SK-N-SH (cell line): ENCODE data around the gene TNRC6B. TPM values are rescaled to one million over a fixed set of nuclear protein-coding genes. Genes with fewer than 3 reads are reported as not detected.

Source experiments
- CTCF ChIA-PET: fragments of 300-600, 350-600 bp; formaldehyde crosslinking; extraction: SDS; loops from one replicate; lab custom pipeline; 2021; lab: Yijun Ruan, JAX
- POLR2A ChIA-PET: fragments of 350-600 bp; sonication (Branson Sonifier 250); formaldehyde crosslinking; extraction: SDS; loops from one replicate; lab custom pipeline; 2020; ENCODE audit warnings: antibody characterized with exemption, inconsistent platforms; lab: Yijun Ruan, JAX
- DNase-seq: peaks from one replicate; pipeline ENCODE4 v3.0.0; 2012
- H2AFZ ChIP-seq: fragments of 200-600 bp; sonication (generic); 2 replicates; pipeline ENCODE4 v1.8.1; 2016; ENCODE audit warnings: antibody characterized with exemption, mild to moderate bottlenecking, low read depth
- H3F3A ChIP-seq: fragments of 200-600 bp; sonication (generic); replicated peaks from 2 replicates; pipeline ENCODE3; 2016; ENCODE audit warnings: antibody characterized with exemption, mild to moderate bottlenecking; ENCODE audit not compliant: insufficient read depth
- H3K27ac ChIP-seq, 2 experiments: fragments of 200-500 bp in 1 of 2; fragments of 200-600 bp in 1 of 2; sonication (Bioruptor generic) in 1 of 2; sonication (generic), shearing (Covaris generic) in 1 of 2; 2 replicates each; pipeline versions ENCODE4 v1.5.1 to v1.6.1; 2014 to 2016; ENCODE audit warnings: low read depth in 2 of 2, inconsistent platforms in 1 of 2, low read length in 1 of 2, mild to moderate bottlenecking in 1 of 2, mixed read lengths in 1 of 2
- H3K27me3 ChIP-seq: fragments of 200-600 bp; sonication (generic), shearing (Covaris generic); 2 replicates; pipeline ENCODE4 v1.6.1; 2016; ENCODE audit warnings: mixed run types; ENCODE audit not compliant: insufficient read depth
- H3K36me3 ChIP-seq, 2 experiments: fragments of 200-500 bp in 1 of 2; fragments of 200-600 bp in 1 of 2; sonication (Bioruptor generic) in 1 of 2; sonication (generic) in 1 of 2; replicated peaks in 1 of 2; 2 replicates each; pipeline versions ENCODE3 to v1.5.1; 2014 to 2016; ENCODE audit warnings: low read length in 1 of 2, mild to moderate bottlenecking in 1 of 2; ENCODE audit not compliant: insufficient read depth in 2 of 2, control insufficient read depth in 1 of 2
- H3K4me1 ChIP-seq, 2 experiments: fragments of 200-500 bp in 1 of 2; fragments of 200-600 bp in 1 of 2; sonication (Bioruptor generic) in 1 of 2; sonication (generic), shearing (Covaris generic) in 1 of 2; 2 replicates each; pipeline versions ENCODE4 v1.5.1 to v1.6.1; 2014 to 2016; ENCODE audit warnings: low read depth in 1 of 2, low read length in 1 of 2, mixed run types in 1 of 2; ENCODE audit not compliant: insufficient read depth in 2 of 2, control insufficient read depth in 1 of 2
- H3K4me2 ChIP-seq: fragments of 200-600 bp; sonication (generic), shearing (Covaris generic); 2 replicates; pipeline ENCODE4 v1.6.1; 2017; ENCODE audit warnings: mixed run types
- H3K4me3 ChIP-seq, 2 experiments: fragments of 200-500 bp in 1 of 2; fragments of 200-600 bp in 1 of 2; sonication (Bioruptor generic) in 1 of 2; sonication (generic), shearing (Covaris generic) in 1 of 2; 2 replicates each; pipeline versions ENCODE4 v1.5.1 to v1.8.1; 2014 to 2016; ENCODE audit warnings: low read depth in 2 of 2, inconsistent platforms in 1 of 2, low read length in 1 of 2, mild to moderate bottlenecking in 1 of 2, mixed read lengths in 1 of 2, moderate library complexity in 1 of 2
- H3K79me2 ChIP-seq: fragments of 200-600 bp; sonication (generic); 2 replicates; pipeline ENCODE4 v1.8.1; 2017; ENCODE audit warnings: mild to moderate bottlenecking; ENCODE audit not compliant: insufficient read depth
- H3K9ac ChIP-seq: fragments of 200-600 bp; sonication (generic); 2 replicates; pipeline ENCODE4 v1.6.1; 2017; ENCODE audit warnings: mixed run types
- H3K9me2 ChIP-seq: fragments of 200-600 bp; sonication (generic); 2 replicates; pipeline ENCODE4 v1.6.1; 2017; ENCODE audit warnings: mixed run types
- H3K9me3 ChIP-seq: fragments of 200-600 bp; sonication (generic); 2 replicates; pipeline ENCODE4 v1.6.1; 2017; ENCODE audit warnings: mixed run types, mild to moderate bottlenecking, moderate library complexity
- H4K20me1 ChIP-seq: fragments of 200-600 bp; sonication (generic); 2 replicates; pipeline ENCODE4 v1.6.1; 2017; ENCODE audit warnings: mild to moderate bottlenecking, mixed run types; ENCODE audit not compliant: insufficient read depth
- EP300 ChIP-seq, 2 experiments: IDR thresholded peaks; 2 replicates each; pipeline versions ENCODE4 v1.4.0 to v1.6.1; 2012; ENCODE audit warnings: borderline replicate concordance in 1 of 2, low read depth in 1 of 2, low read length in 1 of 2
- EZH2phosphoT487 ChIP-seq: fragments of 200-600 bp; sonication (generic); IDR thresholded peaks from 2 replicates; pipeline ENCODE4 v1.6.1; 2017; ENCODE audit warnings: low read depth, mixed run types, mild to moderate bottlenecking, antibody characterized with exemption, moderate library complexity, borderline replicate concordance
- FOXJ3 ChIP-seq: sonication (generic); formaldehyde crosslinking; IDR thresholded peaks from 2 replicates; pipeline ENCODE4 v1.5.1; 2020; ENCODE audit warnings: mild to moderate bottlenecking, missing genetic modification reagents
- FOXM1 ChIP-seq: IDR thresholded peaks from 2 replicates; pipeline ENCODE4 v1.4.0; 2012; ENCODE audit warnings: low read depth, mild to moderate bottlenecking
- GABPA ChIP-seq: IDR thresholded peaks from 2 replicates; pipeline ENCODE4 v1.4.0; 2012; ENCODE audit warnings: low read depth, mild to moderate bottlenecking
- RCOR1 ChIP-seq: fragments of 150-350 bp; IDR thresholded peaks from 2 replicates; pipeline ENCODE4 v1.6.1; 2017; ENCODE audit warnings: antibody characterized with exemption, low read length
- RFX5 ChIP-seq: IDR thresholded peaks from 2 replicates; pipeline ENCODE4 v1.6.1; 2012; ENCODE audit warnings: mild to moderate bottlenecking, improper control_type of control experiment, low read length
- TCF12 ChIP-seq: IDR thresholded peaks from 2 replicates; pipeline ENCODE4 v1.4.0; 2012
- WGBS: methylation state at CpG from one replicate; pipeline ENCODE4 v1.1.6; 2017; ENCODE audit warnings: low lambda C conversion rate; 5-methylcytosine and 5-hydroxymethylcytosine counted together
- polyA plus RNA-seq, 3 experiments: library from polyadenylated mRNA; depleted of rRNA; stranded (reverse); fragments of >200 nt; gene quantifications; 2 replicates each; pipeline ENCODE4 v1.2.3, GENCODE V29; 2012
- TF ChIP-seq, protein P1 (sequence below): IDR thresholded peaks from 2 replicates; pipeline ENCODE4 v1.6.1; 2012; ENCODE audit warnings: mild to moderate bottlenecking, low read depth, low read length, moderate library complexity
- TF ChIP-seq, protein P2 (sequence below): IDR thresholded peaks from 2 replicates; pipeline ENCODE4 v1.4.0; 2012; ENCODE audit warnings: low read depth, borderline replicate concordance
- TF ChIP-seq, protein P3 (sequence below): fragments of 200-600 bp; sonication (generic); IDR thresholded peaks from 2 replicates; pipeline ENCODE4 v1.6.1; 2017; ENCODE audit warnings: antibody characterized with exemption, mild to moderate bottlenecking, moderate library complexity
- TF ChIP-seq, protein P4 (sequence below): IDR thresholded peaks from 2 replicates; pipeline ENCODE4; 2012

TNRC6B gene
- polyA plus RNA-seq, 1 of the 3 experiments (the other 2 are of a cell fraction), result 1.2 TPM

DNA sequence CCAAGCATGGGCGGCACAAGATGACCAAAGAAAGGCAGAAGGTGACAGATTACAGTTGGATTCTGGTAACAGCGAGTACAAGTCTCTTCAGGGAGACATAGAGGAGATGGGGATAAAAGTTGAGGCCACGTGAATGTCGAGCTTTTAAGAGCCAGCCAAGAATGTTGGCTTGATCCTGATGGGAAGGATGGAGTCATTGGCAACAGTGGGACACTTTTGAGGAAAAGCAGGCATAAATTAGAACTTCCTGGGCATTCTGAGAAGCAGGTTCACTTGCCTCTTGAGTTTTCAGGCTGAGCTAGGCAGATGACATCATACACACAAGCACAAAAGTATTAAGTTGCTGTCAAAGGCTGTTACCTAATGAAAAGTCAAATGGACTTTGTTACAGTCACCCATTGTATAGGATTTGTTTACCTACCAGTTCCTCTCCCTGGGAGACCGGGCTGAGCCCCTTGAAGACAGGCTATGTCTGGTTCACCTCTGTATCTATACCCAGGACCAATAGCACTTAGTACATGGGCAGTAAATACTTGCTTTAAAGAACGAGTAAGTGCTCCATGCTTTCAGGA lies 41.1 kb downstream of the TNRC6B start:
- Histone ChIP-seq H3K9me2 (no peaks in the 10 kb centered on the region), H3K79me2 (peaks cover 53% of the 10 kb centered on the region), H3F3A (peaks cover 3% of the 10 kb centered on the region), H3K4me2 (no peak overlapping the region), H3K27me3 (no peaks in the 10 kb centered on the region), H4K20me1 (peaks cover 26% of the 10 kb centered on the region; the same call in 1 of the 2 replicates), H3K4me3 (no peak overlapping the region), H3K9me3 (no peaks in the 10 kb centered on the region), H2AFZ (no peak overlapping the region), H3K27ac (peak overlapping the region in 1 of 2 experiments; percentile 18; a peak in 1 of 4 replicates), H3K36me3 (no peaks in the 10 kb centered on the region), H3K9ac (no peak overlapping the region)
- DNase-seq, result no peak
- POLR2A ChIA-PET, result no interaction called here
- WGBS, result 83% methylated on average over 5 of the region's 6 CpGs
- CTCF ChIA-PET, result no interaction called here
- no peak for TF ChIP-seq EZH2phosphoT487
- no peak for TF ChIP-seq GABPA
- TF ChIP-seq, all 33 proteins: peak for 0
- H3K4me1 ChIP-seq, result peaks cover 0 to 3% of the 10 kb centered on the region in 2 experiments; a peak in 2 of 4 replicates

DNA sequence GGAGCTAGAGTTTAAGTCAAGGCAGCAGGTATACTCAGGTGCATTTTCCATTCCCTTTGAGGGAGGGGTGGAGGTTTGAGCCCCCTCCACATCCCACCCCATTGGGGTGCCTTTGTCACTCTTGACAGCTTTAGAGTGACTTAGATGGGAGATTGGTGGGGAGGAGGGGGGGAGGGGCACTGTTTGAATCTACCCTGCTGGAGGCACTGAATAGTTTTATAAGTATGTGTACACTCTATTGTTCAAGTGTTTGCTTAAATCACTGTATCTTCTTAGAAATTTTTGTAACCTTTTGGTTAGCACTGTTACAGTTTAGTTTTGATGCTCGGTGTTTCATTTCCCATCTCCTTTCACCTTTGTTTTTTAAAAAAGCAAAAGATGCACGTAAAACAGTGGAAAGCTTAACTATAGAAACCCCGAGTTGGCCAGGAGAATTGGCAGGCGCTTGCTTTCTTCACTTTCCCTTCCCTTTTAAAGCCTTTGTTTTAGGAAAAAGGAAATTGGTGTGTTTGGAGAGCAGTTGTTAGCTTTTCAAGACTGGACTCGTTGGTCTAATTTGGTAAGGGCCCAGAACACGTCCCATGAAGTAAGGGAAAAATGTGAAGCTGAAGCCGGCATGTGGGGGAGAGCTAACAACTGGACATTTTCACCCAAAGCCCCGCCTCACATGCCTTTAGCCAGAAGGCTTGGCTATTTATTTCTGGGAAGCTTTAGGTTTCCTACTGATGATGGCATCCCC lies 42.8 kb downstream of the TNRC6B start:
- peaks cover under 1% of the 10 kb centered on the region for H3F3A ChIP-seq
- H3K4me1 ChIP-seq, result no peaks in the 10 kb centered on the region; a peak in 1 of 4 replicates
- WGBS, result 92% methylated on average over 8 of the region's 8 CpGs
- H3K9ac ChIP-seq, result no peak overlapping the region
- peaks cover 50% of the 10 kb centered on the region for H3K79me2 ChIP-seq
- ChIA-PET POLR2A (no interaction called here), CTCF (interaction anchor here (0.7 to 1.1 kb wide), 2 partner anchors 854 to 1047 kb away, joined by 3 read pairs; no protein-coding TSS in a partner anchor)
- no peak for DNase-seq
- H3K36me3 ChIP-seq, result no peaks in the 10 kb centered on the region
- H4K20me1 ChIP-seq, result peaks cover 32% of the 10 kb centered on the region; the same call in 1 of the 2 replicates
- no peaks in the 10 kb centered on the region for H3K27me3 ChIP-seq
- H3K4me2 ChIP-seq, result no peak overlapping the region
- TF ChIP-seq FOXJ3 (CRISPR knock-in tag), result no peak
- TF ChIP-seq RCOR1, result no peak
- TF ChIP-seq EP300 (IDR thresholded peaks at IDR 0.05; ENCODE audit: borderline replicate concordance in 1 of 2, low read depth in 1 of 2, low read length in 1 of 2), result no peak
- TF ChIP-seq, protein P1, sequence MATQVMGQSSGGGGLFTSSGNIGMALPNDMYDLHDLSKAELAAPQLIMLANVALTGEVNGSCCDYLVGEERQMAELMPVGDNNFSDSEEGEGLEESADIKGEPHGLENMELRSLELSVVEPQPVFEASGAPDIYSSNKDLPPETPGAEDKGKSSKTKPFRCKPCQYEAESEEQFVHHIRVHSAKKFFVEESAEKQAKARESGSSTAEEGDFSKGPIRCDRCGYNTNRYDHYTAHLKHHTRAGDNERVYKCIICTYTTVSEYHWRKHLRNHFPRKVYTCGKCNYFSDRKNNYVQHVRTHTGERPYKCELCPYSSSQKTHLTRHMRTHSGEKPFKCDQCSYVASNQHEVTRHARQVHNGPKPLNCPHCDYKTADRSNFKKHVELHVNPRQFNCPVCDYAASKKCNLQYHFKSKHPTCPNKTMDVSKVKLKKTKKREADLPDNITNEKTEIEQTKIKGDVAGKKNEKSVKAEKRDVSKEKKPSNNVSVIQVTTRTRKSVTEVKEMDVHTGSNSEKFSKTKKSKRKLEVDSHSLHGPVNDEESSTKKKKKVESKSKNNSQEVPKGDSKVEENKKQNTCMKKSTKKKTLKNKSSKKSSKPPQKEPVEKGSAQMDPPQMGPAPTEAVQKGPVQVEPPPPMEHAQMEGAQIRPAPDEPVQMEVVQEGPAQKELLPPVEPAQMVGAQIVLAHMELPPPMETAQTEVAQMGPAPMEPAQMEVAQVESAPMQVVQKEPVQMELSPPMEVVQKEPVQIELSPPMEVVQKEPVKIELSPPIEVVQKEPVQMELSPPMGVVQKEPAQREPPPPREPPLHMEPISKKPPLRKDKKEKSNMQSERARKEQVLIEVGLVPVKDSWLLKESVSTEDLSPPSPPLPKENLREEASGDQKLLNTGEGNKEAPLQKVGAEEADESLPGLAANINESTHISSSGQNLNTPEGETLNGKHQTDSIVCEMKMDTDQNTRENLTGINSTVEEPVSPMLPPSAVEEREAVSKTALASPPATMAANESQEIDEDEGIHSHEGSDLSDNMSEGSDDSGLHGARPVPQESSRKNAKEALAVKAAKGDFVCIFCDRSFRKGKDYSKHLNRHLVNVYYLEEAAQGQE, result no peak
- TF ChIP-seq, protein P2, sequence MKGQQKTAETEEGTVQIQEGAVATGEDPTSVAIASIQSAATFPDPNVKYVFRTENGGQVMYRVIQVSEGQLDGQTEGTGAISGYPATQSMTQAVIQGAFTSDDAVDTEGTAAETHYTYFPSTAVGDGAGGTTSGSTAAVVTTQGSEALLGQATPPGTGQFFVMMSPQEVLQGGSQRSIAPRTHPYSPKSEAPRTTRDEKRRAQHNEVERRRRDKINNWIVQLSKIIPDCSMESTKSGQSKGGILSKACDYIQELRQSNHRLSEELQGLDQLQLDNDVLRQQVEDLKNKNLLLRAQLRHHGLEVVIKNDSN, result no peak
- TF ChIP-seq, protein P3, sequence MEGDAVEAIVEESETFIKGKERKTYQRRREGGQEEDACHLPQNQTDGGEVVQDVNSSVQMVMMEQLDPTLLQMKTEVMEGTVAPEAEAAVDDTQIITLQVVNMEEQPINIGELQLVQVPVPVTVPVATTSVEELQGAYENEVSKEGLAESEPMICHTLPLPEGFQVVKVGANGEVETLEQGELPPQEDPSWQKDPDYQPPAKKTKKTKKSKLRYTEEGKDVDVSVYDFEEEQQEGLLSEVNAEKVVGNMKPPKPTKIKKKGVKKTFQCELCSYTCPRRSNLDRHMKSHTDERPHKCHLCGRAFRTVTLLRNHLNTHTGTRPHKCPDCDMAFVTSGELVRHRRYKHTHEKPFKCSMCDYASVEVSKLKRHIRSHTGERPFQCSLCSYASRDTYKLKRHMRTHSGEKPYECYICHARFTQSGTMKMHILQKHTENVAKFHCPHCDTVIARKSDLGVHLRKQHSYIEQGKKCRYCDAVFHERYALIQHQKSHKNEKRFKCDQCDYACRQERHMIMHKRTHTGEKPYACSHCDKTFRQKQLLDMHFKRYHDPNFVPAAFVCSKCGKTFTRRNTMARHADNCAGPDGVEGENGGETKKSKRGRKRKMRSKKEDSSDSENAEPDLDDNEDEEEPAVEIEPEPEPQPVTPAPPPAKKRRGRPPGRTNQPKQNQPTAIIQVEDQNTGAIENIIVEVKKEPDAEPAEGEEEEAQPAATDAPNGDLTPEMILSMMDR, result no peak
- no peak for TF ChIP-seq TCF12
- TF ChIP-seq, protein P4, sequence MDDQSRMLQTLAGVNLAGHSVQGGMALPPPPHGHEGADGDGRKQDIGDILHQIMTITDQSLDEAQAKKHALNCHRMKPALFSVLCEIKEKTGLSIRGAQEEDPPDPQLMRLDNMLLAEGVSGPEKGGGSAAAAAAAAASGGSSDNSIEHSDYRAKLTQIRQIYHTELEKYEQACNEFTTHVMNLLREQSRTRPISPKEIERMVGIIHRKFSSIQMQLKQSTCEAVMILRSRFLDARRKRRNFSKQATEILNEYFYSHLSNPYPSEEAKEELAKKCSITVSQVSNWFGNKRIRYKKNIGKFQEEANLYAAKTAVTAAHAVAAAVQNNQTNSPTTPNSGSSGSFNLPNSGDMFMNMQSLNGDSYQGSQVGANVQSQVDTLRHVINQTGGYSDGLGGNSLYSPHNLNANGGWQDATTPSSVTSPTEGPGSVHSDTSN, result no peak
- no peak for TF ChIP-seq FOXM1
- TF ChIP-seq RFX5, result no peak
- H3K9me2 ChIP-seq, result no peaks in the 10 kb centered on the region
- no peak overlapping the region for H2AFZ ChIP-seq
- no peaks in the 10 kb centered on the region for H3K9me3 ChIP-seq
- no peak overlapping the region for H3K27ac ChIP-seq
- H3K4me3 ChIP-seq, result no peak overlapping the region
